Adrenal gland (tissue), 12 donors: Measurements from ENCODE around the gene UBAP1. TPM values are rescaled to one million over a fixed set of nuclear protein-coding genes. Genes with fewer than 3 reads are reported as not detected.
A peak's percentile ranks its signal among the peaks of the same experiment; 100 is the strongest.

Experiments used
- DNase-seq, 7 donors: peaks; one replicate each; pipeline ENCODE4 v3.0.0-alpha.2; 2019 to 2020
- H3K27ac ChIP-seq, 5 donors: fragments of 200-600 bp; sonication (generic) in 4 of 5; 1 replicate in 3 of 5; 2 replicates in 2 of 5; pipeline versions ENCODE4 v1.5.1 to v1.8.0; 2016 to 2020; ENCODE audit warnings: mild to moderate bottlenecking in 1 of 5
- H3K27me3 ChIP-seq: fragments of 200-600 bp; 2 replicates; pipeline ENCODE4 v1.8.0; 2021
- H3K36me3 ChIP-seq, 2 donors: fragments of 200-600 bp; replicated peaks in 1 of 2; 1 replicate in 1 of 2; 2 replicates in 1 of 2; pipeline versions ENCODE4 v1.5.1 to v1.8.0; 2018 to 2022
- H3K4me1 ChIP-seq, 2 donors: fragments of 200-600 bp; replicated peaks in 1 of 2; 1 replicate in 1 of 2; 2 replicates in 1 of 2; pipeline versions ENCODE4 v1.5.1 to v1.8.0; 2018 to 2021
- H3K4me3 ChIP-seq, 4 donors: fragments of 200-600 bp; sonication (generic) in 3 of 4; one replicate each; pipeline ENCODE4 v1.5.1; 2016 to 2018
- H3K9me3 ChIP-seq, 3 donors: fragments of 200-600 bp; sonication (generic) in 1 of 3; replicated peaks in 1 of 3; 1 replicate in 2 of 3; 2 replicates in 1 of 3; pipeline versions ENCODE4 v1.5.1 to v1.8.0; 2016 to 2021
- POLR2A ChIP-seq, 2 donors: fragments of 450-650 bp; IDR thresholded peaks; one replicate each; pipeline ENCODE4 v1.6.1; 2017; ENCODE audit warnings: antibody characterized with exemption in 2 of 2, mild to moderate bottlenecking in 2 of 2, moderate library complexity in 1 of 2
- WGBS, 4 donors: extraction: QIAGEN DNeasy Blood & Tissue Kit in 2 of 4; methylation state at CpG; one replicate each; pipeline versions ENCODE4 v1.1.5 to v1.1.7; 2013 to 2017; 5-methylcytosine and 5-hydroxymethylcytosine counted together
- intact Hi-C, 2 donors: fragments of 100-400 bp; cut with DNase I; formaldehyde crosslinking; loops; one replicate each; pipeline versions ENCODE4 v1.14.1 to v1.15.0; 2022 to 2023
- polyA plus RNA-seq, 3 donors: library from polyadenylated mRNA; stranded (reverse); fragments of 200-250 nt in 2 of 3; fragments of 350-450 nt in 1 of 3; fragmentation: Illumina TruSeq in 1 of 3; extraction: RNeasy Lipid Tissue Mini Kit (QIAGEN cat#74804) in 1 of 3; gene quantifications; one replicate each; pipeline ENCODE4 v1.2.3, GENCODE V29; 2013 to 2014
- total RNA-seq, 9 donors: library from RNA; depleted of rRNA in 4 of 9; stranded (reverse); fragments of >200 nt in 4 of 9; fragments of 120-200 nt in 1 of 9; fragmentation: NEBNext Ultra II Directional in 1 of 9; extraction: Animal tissue kit (Norgen Biotek cat#: 25700) in 1 of 9; gene quantifications; one replicate each; pipeline versions ENCODE4 v1.1.0 to v1.2.4, GENCODE V29; 2013 to 2023
- TF ChIP-seq, protein P1 (sequence below), 6 experiments: fragments of 450-650 bp in 4 of 6; fragments of 200-600 bp in 2 of 6; sonication (generic) in 1 of 6; IDR thresholded peaks; 1 replicate in 5 of 6; 2 replicates in 1 of 6; pipeline versions ENCODE4 v1.5.1 to v1.8.0; 2016 to 2021; ENCODE audit warnings: antibody characterized with exemption in 6 of 6, mild to moderate bottlenecking in 2 of 6, moderate library complexity in 1 of 6
- donor health status: healthy with polysubstance abuse.
- donor health status: Bipolar disorder and iron deficiency.
- donor health status: DM: yes; HTN: yes; CAD: no.
- donor health status: DM: no; HTN: no; CAD: no.
- donor health status: DM: no; HTN: no; CAD: no.
- donor health status: DM: yes; HTN: yes; CAD: no.

UBAP1 gene
- total and polyA plus RNA-seq, 12 donors = 34.8 to 146 (median 77.4) TPM

DNA sequence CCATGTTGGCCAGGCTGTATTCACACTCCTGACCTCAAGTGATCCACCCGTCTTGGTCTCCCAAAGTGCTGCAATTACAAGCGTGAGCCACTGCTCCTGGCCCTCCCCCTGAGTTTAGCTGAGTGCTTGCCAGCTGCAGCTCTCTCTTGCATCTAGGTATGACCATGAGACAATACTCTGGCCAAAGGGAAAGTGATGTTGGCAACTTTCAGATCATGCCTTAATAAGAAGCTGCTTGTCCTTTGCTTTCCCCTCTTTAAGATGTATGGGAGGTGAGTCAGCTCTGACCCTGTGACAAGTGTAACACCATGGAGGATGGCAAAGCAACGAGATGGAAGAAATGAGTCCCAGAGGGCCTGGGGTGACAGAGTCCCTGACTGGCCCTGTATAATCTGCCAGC, 33.7 kb upstream of the UBAP1 start:
- TF ChIP-seq, protein P1, sequence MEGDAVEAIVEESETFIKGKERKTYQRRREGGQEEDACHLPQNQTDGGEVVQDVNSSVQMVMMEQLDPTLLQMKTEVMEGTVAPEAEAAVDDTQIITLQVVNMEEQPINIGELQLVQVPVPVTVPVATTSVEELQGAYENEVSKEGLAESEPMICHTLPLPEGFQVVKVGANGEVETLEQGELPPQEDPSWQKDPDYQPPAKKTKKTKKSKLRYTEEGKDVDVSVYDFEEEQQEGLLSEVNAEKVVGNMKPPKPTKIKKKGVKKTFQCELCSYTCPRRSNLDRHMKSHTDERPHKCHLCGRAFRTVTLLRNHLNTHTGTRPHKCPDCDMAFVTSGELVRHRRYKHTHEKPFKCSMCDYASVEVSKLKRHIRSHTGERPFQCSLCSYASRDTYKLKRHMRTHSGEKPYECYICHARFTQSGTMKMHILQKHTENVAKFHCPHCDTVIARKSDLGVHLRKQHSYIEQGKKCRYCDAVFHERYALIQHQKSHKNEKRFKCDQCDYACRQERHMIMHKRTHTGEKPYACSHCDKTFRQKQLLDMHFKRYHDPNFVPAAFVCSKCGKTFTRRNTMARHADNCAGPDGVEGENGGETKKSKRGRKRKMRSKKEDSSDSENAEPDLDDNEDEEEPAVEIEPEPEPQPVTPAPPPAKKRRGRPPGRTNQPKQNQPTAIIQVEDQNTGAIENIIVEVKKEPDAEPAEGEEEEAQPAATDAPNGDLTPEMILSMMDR (IDR thresholded peaks at IDR 0.05) = peak in 1 of 6 experiments; percentile 10
- peak in 1 of 2 donors; percentile 16 for TF ChIP-seq POLR2A (IDR thresholded peaks at IDR 0.05)
- no peaks in the 10 kb centered on the region for H3K9me3 ChIP-seq
- H3K4me3 ChIP-seq = no peak overlapping the region
- H3K36me3 ChIP-seq = no peaks in the 10 kb centered on the region
- peaks cover 6 to 19% of the 10 kb centered on the region in 2 donors for H3K4me1 ChIP-seq
- intact Hi-C loops = no loop called here
- peak overlapping the region in 3 of 5 donors; percentile 3 to 62 (median 57) for H3K27ac ChIP-seq
- 28 to 43% (median 32%) methylated on average over 3 of the region's 3 CpGs for WGBS, 4 donors
- no peaks in the 10 kb centered on the region for H3K27me3 ChIP-seq
- DNase-seq = peak; percentile 51 to 83 (median 76)

DNA sequence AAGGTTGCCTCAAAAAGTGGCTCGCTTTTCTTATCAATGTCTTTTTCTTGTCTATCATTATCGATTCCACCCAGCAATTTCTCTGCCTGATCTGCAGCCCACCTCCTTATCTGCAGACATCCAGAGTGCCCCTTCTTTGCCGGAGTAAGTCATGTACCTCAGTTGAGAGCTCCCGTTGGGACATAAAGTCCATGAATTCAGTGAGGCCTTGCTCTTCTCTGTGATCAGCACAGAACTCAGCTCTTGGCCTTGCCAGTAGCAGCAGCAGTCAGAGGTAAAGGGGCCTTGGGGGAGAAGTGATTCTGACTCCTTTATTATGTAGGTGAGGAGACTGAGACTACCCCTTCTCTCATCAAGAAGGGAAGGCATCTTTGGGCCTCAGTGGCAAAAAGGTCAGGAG, 27.4 kb upstream of the UBAP1 start:
- Histone ChIP-seq H3K36me3 (no peaks in the 10 kb centered on the region), H3K9me3 (no peaks in the 10 kb centered on the region), H3K27ac (no peak overlapping the region), H3K4me1 (no peaks in the 10 kb centered on the region), H3K4me3 (no peak overlapping the region), H3K27me3 (no peaks in the 10 kb centered on the region)
- TF ChIP-seq, protein P1 (IDR thresholded peaks at IDR 0.05) = no peak
- TF ChIP-seq POLR2A (IDR thresholded peaks at IDR 0.05) = no peak
- intact Hi-C loops = no loop called here
- DNase-seq = no peak
- WGBS, 4 donors = 77 to 87% (median 82%) methylated on average over 4 of the region's 4 CpGs

DNA sequence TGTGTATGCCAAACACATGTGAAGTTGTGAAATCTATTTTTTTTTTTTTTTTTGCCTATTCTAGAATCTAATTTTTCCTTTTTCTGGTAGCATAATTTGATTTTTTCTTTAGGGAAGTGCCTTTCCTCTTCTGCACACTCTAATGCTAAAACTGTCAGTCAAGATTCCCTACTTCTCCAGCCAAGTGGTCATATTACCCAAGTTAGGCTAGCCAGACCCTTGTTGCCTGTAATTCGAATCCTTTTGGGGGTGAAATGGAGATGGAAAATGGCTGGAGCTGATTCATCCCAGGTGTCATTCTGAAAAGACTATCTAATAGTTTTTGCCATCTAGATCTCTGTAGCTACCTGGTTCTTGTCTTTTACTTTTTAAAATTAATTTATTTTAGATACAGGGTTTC, 24.8 kb upstream of the UBAP1 start:
- Histone ChIP-seq H3K4me3 (no peak overlapping the region), H3K27me3 (no peaks in the 10 kb centered on the region), H3K36me3 (no peaks in the 10 kb centered on the region), H3K27ac (no peak overlapping the region), H3K4me1 (peaks cover 0 to 7% of the 10 kb centered on the region in 2 donors), H3K9me3 (no peaks in the 10 kb centered on the region)
- intact Hi-C loops = no loop called here
- DNase-seq = no peak
- TF ChIP-seq, protein P1 (IDR thresholded peaks at IDR 0.05) = no peak
- no peak for TF ChIP-seq POLR2A (IDR thresholded peaks at IDR 0.05)
- 50 to 90% (median 73%) methylated on average over 1 of the region's 1 CpG for WGBS, 4 donors

DNA sequence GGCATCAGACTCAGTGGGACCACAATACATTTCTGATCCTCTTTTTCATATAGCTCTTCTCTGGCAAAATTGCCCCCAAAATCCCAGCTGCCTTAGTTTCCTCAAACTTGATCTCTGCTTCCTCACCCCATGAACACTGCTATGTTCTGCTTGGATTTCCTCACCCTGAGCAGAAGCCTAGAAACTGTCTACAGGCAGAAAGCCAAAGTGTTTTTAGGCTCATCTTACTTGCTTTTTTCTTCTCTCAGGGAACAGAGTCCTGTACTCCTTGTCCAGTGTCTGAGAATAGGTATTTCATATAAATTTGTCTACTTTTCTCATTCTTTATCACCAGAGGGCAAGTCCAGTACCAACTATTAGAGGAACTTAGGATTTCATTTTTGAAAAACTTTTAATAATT, 21.5 kb upstream of the UBAP1 start:
- TF ChIP-seq POLR2A (IDR thresholded peaks at IDR 0.05) = no peak
- TF ChIP-seq, protein P1 (IDR thresholded peaks at IDR 0.05) = no peak
- Histone ChIP-seq H3K27me3 (no peaks in the 10 kb centered on the region), H3K9me3 (no peaks in the 10 kb centered on the region), H3K4me3 (no peak overlapping the region), H3K27ac (no peak overlapping the region), H3K36me3 (no peaks in the 10 kb centered on the region), H3K4me1 (peaks cover 0 to 7% of the 10 kb centered on the region in 2 donors)
- intact Hi-C loops = no loop called here
- DNase-seq = no peak
